ENCODE data around the gene DDOST. TPM values are rescaled to one million over a fixed set of nuclear protein-coding genes. Genes with fewer than 3 reads are reported as not detected.

Gene DDOST
- total RNA-seq, 1 donor from 2014 or later: 148 TPM

DNA sequence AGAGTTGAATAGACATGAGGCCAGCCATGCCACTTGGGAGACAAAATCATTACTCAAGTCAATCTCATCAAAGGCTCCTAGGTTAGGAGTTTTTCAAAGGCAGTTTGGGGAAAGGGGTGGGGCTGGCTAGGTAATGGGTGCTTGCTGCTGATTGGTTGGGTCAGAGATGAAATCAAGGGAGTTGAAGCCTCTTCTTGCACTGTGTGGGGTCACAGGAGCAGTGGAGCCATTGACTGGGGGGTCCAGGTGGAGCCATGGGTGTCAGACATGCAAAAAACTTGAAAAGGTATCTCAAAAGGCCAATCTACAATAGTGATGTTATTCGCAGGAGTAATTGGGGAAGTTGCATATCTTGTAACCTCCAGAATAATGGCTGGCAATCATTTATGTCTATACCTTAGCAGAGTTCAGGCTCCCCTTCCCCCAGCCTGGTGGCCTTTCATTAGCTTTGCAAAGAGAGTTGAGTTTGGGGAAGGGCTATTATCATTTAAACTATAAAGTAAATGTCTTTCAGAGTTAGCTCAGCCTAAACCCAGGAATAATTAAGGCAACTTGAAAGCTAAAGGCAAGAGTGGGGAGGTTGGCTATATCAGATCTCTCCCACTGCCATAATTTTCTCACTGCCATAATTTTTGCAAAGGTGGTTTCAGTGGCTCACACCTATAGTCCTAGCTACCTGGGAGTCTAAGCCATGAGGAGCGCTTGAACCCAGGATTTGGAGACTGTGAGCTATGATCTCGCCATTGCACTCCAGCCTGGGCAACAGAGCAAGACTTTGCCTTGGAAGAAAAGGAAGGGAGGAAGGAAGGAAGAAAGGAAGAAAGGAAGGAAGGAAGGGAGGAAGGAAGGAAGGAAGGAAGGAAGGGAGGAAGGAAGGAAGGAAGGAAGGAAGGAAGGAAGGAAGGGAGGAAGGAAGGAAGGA lies 35.7 kb downstream of the DDOST start:
- Histone ChIP-seq H3K27me3 (ENCODE audit: low read depth) (no peaks in the 10 kb centered on the region), H3K36me3 (no peaks in the 10 kb centered on the region), H3K4me3 (no peak overlapping the region), H3K9me3 (no peaks in the 10 kb centered on the region), H3K27ac (no peak overlapping the region), H3K4me1 (no peaks in the 10 kb centered on the region)
- DNase-seq (no peak), ATAC-seq (no peak)
- intact Hi-C loops (cut with DNase I): no loop called here
- TF ChIP-seq, protein P1, sequence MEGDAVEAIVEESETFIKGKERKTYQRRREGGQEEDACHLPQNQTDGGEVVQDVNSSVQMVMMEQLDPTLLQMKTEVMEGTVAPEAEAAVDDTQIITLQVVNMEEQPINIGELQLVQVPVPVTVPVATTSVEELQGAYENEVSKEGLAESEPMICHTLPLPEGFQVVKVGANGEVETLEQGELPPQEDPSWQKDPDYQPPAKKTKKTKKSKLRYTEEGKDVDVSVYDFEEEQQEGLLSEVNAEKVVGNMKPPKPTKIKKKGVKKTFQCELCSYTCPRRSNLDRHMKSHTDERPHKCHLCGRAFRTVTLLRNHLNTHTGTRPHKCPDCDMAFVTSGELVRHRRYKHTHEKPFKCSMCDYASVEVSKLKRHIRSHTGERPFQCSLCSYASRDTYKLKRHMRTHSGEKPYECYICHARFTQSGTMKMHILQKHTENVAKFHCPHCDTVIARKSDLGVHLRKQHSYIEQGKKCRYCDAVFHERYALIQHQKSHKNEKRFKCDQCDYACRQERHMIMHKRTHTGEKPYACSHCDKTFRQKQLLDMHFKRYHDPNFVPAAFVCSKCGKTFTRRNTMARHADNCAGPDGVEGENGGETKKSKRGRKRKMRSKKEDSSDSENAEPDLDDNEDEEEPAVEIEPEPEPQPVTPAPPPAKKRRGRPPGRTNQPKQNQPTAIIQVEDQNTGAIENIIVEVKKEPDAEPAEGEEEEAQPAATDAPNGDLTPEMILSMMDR (IDR thresholded peaks at IDR 0.05): no peak

DNA sequence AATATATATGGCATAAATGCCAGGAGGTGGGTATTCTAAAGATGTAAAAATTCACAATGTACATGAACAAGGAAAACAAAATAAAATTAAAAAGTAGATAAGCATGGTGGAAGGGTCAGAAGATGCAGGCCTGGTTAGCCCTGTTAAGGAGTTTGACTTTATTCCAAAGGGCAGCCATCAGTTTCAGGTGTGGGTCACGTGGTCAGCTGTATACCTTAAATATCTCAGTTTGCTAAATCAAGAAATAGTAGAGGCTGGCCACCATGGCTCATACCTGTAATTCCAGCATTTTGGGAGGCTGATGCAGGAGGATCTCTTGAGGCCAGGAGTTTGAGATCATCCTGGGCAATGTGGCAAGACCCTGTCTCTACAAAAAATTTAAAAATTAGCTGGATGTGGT lies 36.5 kb downstream of the DDOST start:
- H3K9me3 ChIP-seq: no peaks in the 10 kb centered on the region
- intact Hi-C loops (cut with DNase I): no loop called here
- DNase-seq: no peak

DNA sequence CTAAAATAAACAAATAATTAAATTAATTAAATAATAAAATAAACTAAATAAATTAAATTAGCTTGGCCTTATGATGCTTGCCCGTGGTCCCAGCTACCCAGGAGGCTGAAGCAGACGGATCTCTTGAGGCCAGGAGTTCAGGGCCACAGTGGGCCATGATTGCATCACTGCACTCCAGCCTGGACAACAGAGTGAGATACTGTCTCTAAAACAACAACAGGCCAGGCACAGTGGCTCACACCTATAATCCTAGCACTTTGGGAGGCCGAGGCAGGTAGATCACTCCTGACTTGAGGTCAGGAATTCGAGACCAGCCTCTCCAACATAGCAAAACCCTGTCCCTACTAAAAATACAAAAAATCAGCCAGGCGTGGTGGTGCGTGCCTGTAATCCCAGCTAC lies 40.2 kb downstream of the DDOST start:
- Histone ChIP-seq H3K4me3 (no peak overlapping the region), H3K9me3 (no peaks in the 10 kb centered on the region), H3K4me1 (no peaks in the 10 kb centered on the region), H3K27ac (no peak overlapping the region), H3K27me3 (ENCODE audit: low read depth) (no peaks in the 10 kb centered on the region), H3K36me3 (no peaks in the 10 kb centered on the region)
- TF ChIP-seq, protein P1 (IDR thresholded peaks at IDR 0.05): no peak
- ATAC-seq: no peak
- intact Hi-C loops (cut with DNase I): no loop called here
- no peak for DNase-seq

More for the DNA sequence above, 36.5 kb downstream of the DDOST start:
- no peaks in the 10 kb centered on the region for H3K36me3 ChIP-seq
- H3K27me3 ChIP-seq (ENCODE audit: low read depth): no peaks in the 10 kb centered on the region
- ATAC-seq: no peak
- TF ChIP-seq, protein P1 (IDR thresholded peaks at IDR 0.05): no peak
- H3K4me3 ChIP-seq: no peak overlapping the region
- no peaks in the 10 kb centered on the region for H3K4me1 ChIP-seq
- H3K27ac ChIP-seq: no peak overlapping the region

DNA sequence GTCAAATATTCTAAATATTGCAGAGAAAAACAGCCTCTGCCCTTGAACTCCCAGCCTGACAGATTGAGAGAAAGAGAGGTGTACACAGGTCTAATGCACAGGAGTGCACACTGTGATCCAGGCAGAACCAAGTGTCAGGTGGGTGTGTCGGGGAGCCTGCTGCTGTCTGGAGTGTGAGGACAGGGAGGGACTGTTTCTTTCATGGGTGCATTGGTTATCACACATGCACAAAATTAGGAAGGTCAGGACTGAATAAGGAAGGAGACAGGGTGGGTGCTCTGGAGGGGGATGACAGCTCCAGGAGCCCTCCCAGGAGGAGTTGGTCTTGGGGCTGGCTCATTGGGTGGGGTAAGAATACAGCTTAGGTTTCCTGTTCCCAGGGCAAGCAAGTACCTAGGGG lies 41.2 kb downstream of the DDOST start:
- no peak overlapping the region for H3K27ac ChIP-seq
- no peak for DNase-seq
- no peaks in the 10 kb centered on the region for H3K27me3 ChIP-seq (ENCODE audit: low read depth)
- ATAC-seq: no peak
- intact Hi-C loops (cut with DNase I): no loop called here
- no peaks in the 10 kb centered on the region for H3K36me3 ChIP-seq
- TF ChIP-seq, protein P1 (IDR thresholded peaks at IDR 0.05): no peak
- H3K9me3 ChIP-seq: no peaks in the 10 kb centered on the region
- no peak overlapping the region for H3K4me3 ChIP-seq
- no peaks in the 10 kb centered on the region for H3K4me1 ChIP-seq

DNA sequence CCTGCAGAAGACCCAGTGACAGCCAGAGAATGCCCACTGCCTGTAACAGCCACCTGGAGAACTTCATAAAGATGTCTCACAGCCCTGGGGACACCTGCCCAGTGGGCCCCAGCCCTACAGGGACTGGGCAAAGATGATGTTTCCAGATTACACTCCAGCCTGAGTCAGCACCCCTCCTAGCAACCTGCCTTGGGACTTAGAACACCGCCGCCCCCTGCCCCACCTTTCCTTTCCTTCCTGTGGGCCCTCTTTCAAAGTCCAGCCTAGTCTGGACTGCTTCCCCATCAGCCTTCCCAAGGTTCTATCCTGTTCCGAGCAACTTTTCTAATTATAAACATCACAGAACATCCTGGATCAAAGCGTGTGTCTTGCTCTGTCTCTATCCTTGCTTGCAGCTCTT lies 42.6 kb downstream of the DDOST start:
- H3K4me3 ChIP-seq: no peak overlapping the region
- no peaks in the 10 kb centered on the region for H3K9me3 ChIP-seq
- H3K27ac ChIP-seq: no peak overlapping the region
- intact Hi-C loops (cut with DNase I): no loop called here
- H3K4me1 ChIP-seq: no peaks in the 10 kb centered on the region
- no peak for ATAC-seq
- TF ChIP-seq, protein P1 (IDR thresholded peaks at IDR 0.05): no peak
- H3K36me3 ChIP-seq: no peaks in the 10 kb centered on the region
- no peaks in the 10 kb centered on the region for H3K27me3 ChIP-seq (ENCODE audit: low read depth)
- DNase-seq: no peak
